Measurements from ENCODE around the gene CHCHD10.

GRCh38 chr22:23800297-23801237 lies 32.8 kb upstream of the CHCHD10 start:
- no peak for TF ChIP-seq CTCF (IDR thresholded peaks at IDR 0.05)
- no peak for TF ChIP-seq EZH2 (IDR thresholded peaks at IDR 0.05; ENCODE audit: borderline replicate concordance, insufficient read depth, low read depth, low read length, poor library complexity, severe bottlenecking)
